ENCODE data around the gene PDCD11. TPM values are rescaled to one million over a fixed set of nuclear protein-coding genes. Genes with fewer than 3 reads are reported as not detected.
A peak's percentile ranks its signal among the peaks of the same experiment; 100 is the strongest.

Gene PDCD11
- total and polyA plus RNA-seq, 9 donors = 9.7 to 40.8 (median 24.5) TPM

- Histone ChIP-seq H3K27ac (peak overlapping the region; percentile 53 to 83), H3K4me1 (ENCODE audit: insufficient read depth) (peaks cover 23% of the 10 kb centered on the region), H3K36me3 (no peaks in the 10 kb centered on the region), H3K9me3 (no peaks in the 10 kb centered on the region), H3K27me3 (no peaks in the 10 kb centered on the region), H3K4me3 (no peak overlapping the region)
- TF ChIP-seq POLR2A (IDR thresholded peaks at IDR 0.05) (no peak), CTCF (IDR thresholded peaks at IDR 0.05) (no peak), EP300 (IDR thresholded peaks at IDR 0.05) (no peak)
- WGBS, 3 donors = 73 to 77% (median 74%) methylated on average over 8 of the region's 8 CpGs
- intact Hi-C loops (cut with DNase I) = no loop called here
- no peak for DNase-seq
Measured at GRCh38 chr10:103441206-103441605, 44.8 kb downstream of the PDCD11 start.

- H3K4me1 ChIP-seq (ENCODE audit: insufficient read depth) = peaks cover 26% of the 10 kb centered on the region
- 10 to 25% (median 16%) methylated on average over 8 of the region's 8 CpGs for WGBS, 3 donors
- no peak for TF ChIP-seq EP300 (IDR thresholded peaks at IDR 0.05)
- H3K9me3 ChIP-seq = no peaks in the 10 kb centered on the region
- no peaks in the 10 kb centered on the region for H3K27me3 ChIP-seq
- H3K4me3 ChIP-seq = no peak overlapping the region
- no peak for DNase-seq
- no peaks in the 10 kb centered on the region for H3K36me3 ChIP-seq
- H3K27ac ChIP-seq = peak overlapping the region; percentile 53 to 83
- intact Hi-C loops (cut with DNase I) = no loop called here
Measured at GRCh38 chr10:103441611-103442010, 45.2 kb downstream of the PDCD11 start.

- intact Hi-C loops (cut with DNase I) = no loop called here
- Histone ChIP-seq H3K27ac (peak overlapping the region; percentile 53 to 83), H3K9me3 (no peaks in the 10 kb centered on the region), H3K36me3 (no peaks in the 10 kb centered on the region), H3K27me3 (no peaks in the 10 kb centered on the region), H3K4me1 (ENCODE audit: insufficient read depth) (peaks cover 26% of the 10 kb centered on the region), H3K4me3 (no peak overlapping the region)
- TF ChIP-seq POLR2A (IDR thresholded peaks at IDR 0.05) = peak; percentile 8
- TF ChIP-seq CTCF (IDR thresholded peaks at IDR 0.05) = no peak
- 8 to 16% (median 10%) methylated on average over 13 of the region's 13 CpGs for WGBS, 3 donors
- peak; percentile 83 to 89 (median 86) for DNase-seq
Measured at GRCh38 chr10:103442031-103442461, 45.6 kb downstream of the PDCD11 start.

GRCh38 chr10:103443475-103444185 is 47.2 kb downstream of the PDCD11 start:
- Histone ChIP-seq H3K4me1 (ENCODE audit: insufficient read depth) (peaks cover 32% of the 10 kb centered on the region), H3K27ac (peak overlapping the region; percentile 53 to 83), H3K36me3 (no peaks in the 10 kb centered on the region), H3K9me3 (no peaks in the 10 kb centered on the region), H3K27me3 (no peaks in the 10 kb centered on the region), H3K4me3 (no peak overlapping the region)
- intact Hi-C loops (cut with DNase I) = no loop called here
- WGBS, 3 donors = 85 to 90% (median 89%) methylated on average over 23 of the region's 23 CpGs
- no peak for TF ChIP-seq POLR2A (IDR thresholded peaks at IDR 0.05)
- no peak for TF ChIP-seq CTCF (IDR thresholded peaks at IDR 0.05)
- TF ChIP-seq EP300 (IDR thresholded peaks at IDR 0.05) = no peak
- DNase-seq = no peak

GRCh38 chr10:103444478-103444877 is 48.1 kb downstream of the PDCD11 start:
- peaks cover 39% of the 10 kb centered on the region for H3K4me1 ChIP-seq (ENCODE audit: insufficient read depth)
- H3K36me3 ChIP-seq = no peaks in the 10 kb centered on the region
- H3K27me3 ChIP-seq = no peaks in the 10 kb centered on the region
- no peak overlapping the region for H3K4me3 ChIP-seq
- WGBS, 3 donors = 53 to 70% (median 65%) methylated on average over 10 of the region's 10 CpGs
- no peak for TF ChIP-seq EP300 (IDR thresholded peaks at IDR 0.05)
- TF ChIP-seq CTCF (IDR thresholded peaks at IDR 0.05) = no peak
- no peak for TF ChIP-seq POLR2A (IDR thresholded peaks at IDR 0.05)
- H3K27ac ChIP-seq = peak overlapping the region in 1 of 2 donors; percentile 12
- intact Hi-C loops (cut with DNase I) = no loop called here
- no peaks in the 10 kb centered on the region for H3K9me3 ChIP-seq
- peak in 1 of 5 donors; percentile 48 for DNase-seq

Data from ovary (tissue), 9 donors.